Endothelial cell of umbilical vein (primary cell): ENCODE results near the gene GALNT12. TPM values are rescaled to one million over a fixed set of nuclear protein-coding genes. Genes with fewer than 3 reads are reported as not detected.

Experiments used
- BruUV-seq: library from RNA; stranded (reverse); fragments of 400-500 nt; replicated peaks from 2 replicates; lab custom pipeline; 2021; lab: Mats Ljungman, UMichigan
- CTCF ChIA-PET: fragments of 300-600, 350-600 bp; sonication (Branson Sonifier 250); formaldehyde crosslinking; loops from one replicate; lab custom pipeline; 2021; ENCODE audit warnings: antibody characterized with exemption, inconsistent platforms; lab: Charles Lee
- POLR2A ChIA-PET: fragments of 300-600, 350-600 bp; sonication (Branson Sonifier 250); formaldehyde crosslinking; loops from one replicate; lab custom pipeline; 2021; ENCODE audit warnings: antibody characterized with exemption, inconsistent platforms; lab: Charles Lee
- DNase-seq: peaks from one replicate; pipeline ENCODE4 v3.0.0-alpha.2; 2011; ENCODE audit warnings: low read depth, low spot score
- FAIRE-seq: peaks from 2 replicates; lab custom pipeline; 2011; peaks lifted over from hg19 to GRCh38; lab: Jason Lieb, UNC
- H2AFZ ChIP-seq: 2 replicates; pipeline ENCODE4 v1.6.0; 2012; ENCODE audit warnings: low read depth, low read length, control low read depth, inconsistent platforms
- H3K27ac ChIP-seq: 2 replicates; pipeline ENCODE4 v1.5.1; 2011; ENCODE audit warnings: low read depth, mild to moderate bottlenecking, control low read depth, low read length, moderate library complexity; ENCODE audit not compliant: insufficient read depth
- H3K27me3 ChIP-seq, 2 experiments: 2 replicates each; pipeline versions ENCODE4 v1.6.0 to v1.6.1; 2011; ENCODE audit warnings: low read length in 2 of 2, mixed read lengths in 1 of 2; ENCODE audit not compliant: control insufficient read depth in 2 of 2, insufficient read depth in 2 of 2
- H3K36me3 ChIP-seq, 2 experiments: 2 replicates in 1 of 2; 3 replicates in 1 of 2; pipeline ENCODE4 v1.5.1; 2011; ENCODE audit warnings: low read length in 2 of 2, mild to moderate bottlenecking in 1 of 2, moderate library complexity in 1 of 2; ENCODE audit not compliant: control insufficient read depth in 2 of 2, insufficient read depth in 2 of 2; ENCODE audit errors: extremely low read depth in 1 of 2
- H3K4me1 ChIP-seq: 3 replicates; pipeline ENCODE4 v1.5.1; 2011; ENCODE audit warnings: mild to moderate bottlenecking, low read length; ENCODE audit not compliant: control insufficient read depth, insufficient read depth; ENCODE audit errors: extremely low read depth
- H3K4me2 ChIP-seq: 2 replicates; pipeline ENCODE4 v1.6.1; 2011; ENCODE audit warnings: low read length, control low read depth, mixed read lengths; ENCODE audit not compliant: insufficient read depth
- H3K4me3 ChIP-seq, 3 experiments: fragments of 200-600 bp in 1 of 3; sonication (generic), shearing (Covaris generic) in 1 of 3; replicated peaks in 1 of 3; 2 replicates each; pipeline ENCODE4 v1.5.1; 2011 to 2016; ENCODE audit warnings: control low read depth in 3 of 3, low read length in 3 of 3, mild to moderate bottlenecking in 2 of 3, inconsistent platforms in 1 of 3, low read depth in 1 of 3, moderate library complexity in 1 of 3; ENCODE audit not compliant: insufficient read depth in 1 of 3
- H3K79me2 ChIP-seq: 2 replicates; pipeline ENCODE4 v1.6.0; 2012; ENCODE audit warnings: low read length, inconsistent platforms; ENCODE audit not compliant: control insufficient read depth, insufficient read depth
- H3K9ac ChIP-seq: replicated peaks from 2 replicates; pipeline ENCODE3; 2011; ENCODE audit warnings: low read length, control low read depth; ENCODE audit not compliant: insufficient read depth; ENCODE audit errors: extremely low read depth
- H3K9me1 ChIP-seq: replicated peaks from 3 replicates; pipeline ENCODE4 v1.6.0; 2011; ENCODE audit warnings: mild to moderate bottlenecking, low read length; ENCODE audit not compliant: control insufficient read depth, insufficient read depth; ENCODE audit errors: extremely low read depth
- H3K9me3 ChIP-seq: replicated peaks from 2 replicates; pipeline ENCODE4 v1.5.1; 2012; ENCODE audit warnings: low read length, inconsistent platforms; ENCODE audit not compliant: control insufficient read depth, insufficient read depth
- H4K20me1 ChIP-seq: replicated peaks from 2 replicates; pipeline ENCODE3; 2011; ENCODE audit warnings: mild to moderate bottlenecking, low read length; ENCODE audit not compliant: control insufficient read depth, insufficient read depth; ENCODE audit errors: extremely low read depth
- EZH2 ChIP-seq: IDR thresholded peaks from 2 replicates; pipeline ENCODE4 v1.6.1; 2012; ENCODE audit warnings: borderline replicate concordance, low read depth, mild to moderate bottlenecking, moderate library complexity, low read length, inconsistent platforms; ENCODE audit not compliant: severe bottlenecking
- GATA2 ChIP-seq: IDR thresholded peaks from 2 replicates; pipeline ENCODE4 v1.7.0; 2011; ENCODE audit warnings: low read depth, mild to moderate bottlenecking, moderate library complexity, mixed read lengths, low read length; ENCODE audit not compliant: insufficient read length, insufficient read depth
- JUN ChIP-seq: IDR thresholded peaks from 2 replicates; pipeline ENCODE4 v1.6.1; 2011; ENCODE audit warnings: borderline replicate concordance, low read depth; ENCODE audit not compliant: insufficient read length, insufficient read depth
- MYC ChIP-seq: IDR thresholded peaks from one replicate; pipeline ENCODE4 v1.6.1; 2011; ENCODE audit warnings: mild to moderate bottlenecking, low read depth, low read length
- POLR2A ChIP-seq: IDR thresholded peaks from 2 replicates; pipeline ENCODE4 v1.6.1; 2012; ENCODE audit warnings: low read depth, mild to moderate bottlenecking, control low read depth, low read length
- POLR2AphosphoS5 ChIP-seq: IDR thresholded peaks from 2 replicates; pipeline ENCODE4 v1.6.1; 2012; ENCODE audit warnings: low read depth, mild to moderate bottlenecking, control low read depth, low read length, moderate library complexity; ENCODE audit not compliant: insufficient read depth
- dilution Hi-C: fragments of 300-500 bp; cut with MboI; formaldehyde crosslinking; loops from one replicate; pipeline ENCODE4 v1.15.0; 2019; ENCODE audit warnings: low sequenced_read_pairs; ENCODE audit not compliant: extremely low pct_ligation_motif_present
- intact Hi-C: fragments of 100-400 bp; cut with micrococcal nuclease; formaldehyde crosslinking; loops from one replicate; pipeline ENCODE4 v1.10.0; 2022
- polyA plus RNA-seq, 4 experiments: library from polyadenylated mRNA; depleted of rRNA in 3 of 4; stranded (reverse) in 3 of 4; unstranded in 1 of 4; fragments of >200 nt; gene quantifications; 2 replicates each; pipeline versions ENCODE4 v1.2.1 to v1.2.3, GENCODE V29; 2011 to 2012; ENCODE audit warnings: missing spikeins in 1 of 4
- total RNA-seq: library from RNA; stranded (reverse); gene quantifications from 2 replicates; pipeline ENCODE4 v1.2.3, GENCODE V29; 2021
- TF ChIP-seq, protein P1 (sequence below): IDR thresholded peaks from 2 replicates; pipeline ENCODE4 v1.6.1; 2011; ENCODE audit not compliant: insufficient read depth, insufficient read length
- TF ChIP-seq, protein P2 (sequence below), 2 donors: IDR thresholded peaks; 1 replicate in 1 of 2; 2 replicates in 1 of 2; pipeline ENCODE4 v1.5.1; 2011; ENCODE audit warnings: low read length in 2 of 2, mild to moderate bottlenecking in 2 of 2, moderate library complexity in 2 of 2, control low read depth in 1 of 2, inconsistent platforms in 1 of 2, low read depth in 1 of 2; ENCODE audit not compliant: insufficient read depth in 1 of 2; ENCODE audit errors: extremely low read depth in 1 of 2

The GALNT12 gene
- total and polyA plus RNA-seq, 2 donors (not counting 3 experiments of a cell fraction or from before 2014, with no cell fraction given) = 0.26 to 0.44 TPM

DNA sequence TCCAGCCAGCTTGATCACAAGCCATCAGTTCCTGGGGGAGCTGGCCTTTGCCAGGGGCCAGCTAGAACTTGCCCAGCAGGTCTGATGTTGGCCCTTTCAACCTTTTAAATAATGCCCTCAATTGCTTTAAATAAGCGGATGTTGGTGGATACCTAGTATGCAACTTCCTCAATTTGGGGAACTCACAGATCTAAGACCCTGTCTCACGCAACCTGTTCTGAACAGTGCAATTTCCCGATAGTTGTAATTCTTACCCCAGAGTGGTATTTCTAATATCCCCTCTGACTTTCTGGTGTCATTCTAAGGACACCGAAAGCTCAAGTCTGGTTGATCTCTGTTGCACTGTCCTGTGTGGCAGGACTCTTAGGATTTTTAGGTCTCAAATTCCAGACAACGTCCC lies 23.1 kb downstream of the GALNT12 start:
- Histone ChIP-seq H4K20me1 (no peaks in the 10 kb centered on the region), H3K36me3 (no peaks in the 10 kb centered on the region), H3K27ac (no peak overlapping the region), H3K9ac (no peak overlapping the region), H3K4me1 (no peaks in the 10 kb centered on the region), H3K4me2 (no peak overlapping the region), H2AFZ (no peak overlapping the region), H3K9me3 (no peaks in the 10 kb centered on the region), H3K79me2 (no peaks in the 10 kb centered on the region), H3K9me1 (no peaks in the 10 kb centered on the region), H3K27me3 (no peaks in the 10 kb centered on the region), H3K4me3 (no peak overlapping the region)
- DNase-seq (no peak), FAIRE-seq (no peak)
- dilution Hi-C loops = no loop called here
- TF ChIP-seq, protein P1, sequence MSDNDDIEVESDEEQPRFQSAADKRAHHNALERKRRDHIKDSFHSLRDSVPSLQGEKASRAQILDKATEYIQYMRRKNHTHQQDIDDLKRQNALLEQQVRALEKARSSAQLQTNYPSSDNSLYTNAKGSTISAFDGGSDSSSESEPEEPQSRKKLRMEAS = no peak
- no peak for TF ChIP-seq EZH2
- TF ChIP-seq POLR2A = no peak
- TF ChIP-seq, protein P2, sequence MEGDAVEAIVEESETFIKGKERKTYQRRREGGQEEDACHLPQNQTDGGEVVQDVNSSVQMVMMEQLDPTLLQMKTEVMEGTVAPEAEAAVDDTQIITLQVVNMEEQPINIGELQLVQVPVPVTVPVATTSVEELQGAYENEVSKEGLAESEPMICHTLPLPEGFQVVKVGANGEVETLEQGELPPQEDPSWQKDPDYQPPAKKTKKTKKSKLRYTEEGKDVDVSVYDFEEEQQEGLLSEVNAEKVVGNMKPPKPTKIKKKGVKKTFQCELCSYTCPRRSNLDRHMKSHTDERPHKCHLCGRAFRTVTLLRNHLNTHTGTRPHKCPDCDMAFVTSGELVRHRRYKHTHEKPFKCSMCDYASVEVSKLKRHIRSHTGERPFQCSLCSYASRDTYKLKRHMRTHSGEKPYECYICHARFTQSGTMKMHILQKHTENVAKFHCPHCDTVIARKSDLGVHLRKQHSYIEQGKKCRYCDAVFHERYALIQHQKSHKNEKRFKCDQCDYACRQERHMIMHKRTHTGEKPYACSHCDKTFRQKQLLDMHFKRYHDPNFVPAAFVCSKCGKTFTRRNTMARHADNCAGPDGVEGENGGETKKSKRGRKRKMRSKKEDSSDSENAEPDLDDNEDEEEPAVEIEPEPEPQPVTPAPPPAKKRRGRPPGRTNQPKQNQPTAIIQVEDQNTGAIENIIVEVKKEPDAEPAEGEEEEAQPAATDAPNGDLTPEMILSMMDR (IDR thresholded peaks at IDR 0.05; ENCODE audit: extremely low read depth in 1 of 2, insufficient read depth in 1 of 2, low read depth in 1 of 2, low read length in 2 of 2) = no peak
- no peak for TF ChIP-seq MYC
- TF ChIP-seq POLR2AphosphoS5 = no peak
- no peak for TF ChIP-seq GATA2
- TF ChIP-seq JUN = no peak
- CTCF ChIA-PET = no interaction called here
- BruUV-seq = no TSS peak
- intact Hi-C loops = no loop called here
- POLR2A ChIA-PET = no interaction called here
